Endothelial cell of umbilical vein (primary cell): Measurements from ENCODE around the gene WDR4.

Source experiments
- CTCF ChIP-seq, 2 donors: IDR thresholded peaks; 1 replicate in 1 of 2; 2 replicates in 1 of 2; pipeline ENCODE4 v1.5.1; 2011; ENCODE audit warnings: low read length in 2 of 2, mild to moderate bottlenecking in 2 of 2, moderate library complexity in 2 of 2, control low read depth in 1 of 2, inconsistent platforms in 1 of 2, low read depth in 1 of 2; ENCODE audit not compliant: insufficient read depth in 1 of 2; ENCODE audit errors: extremely low read depth in 1 of 2
- JUN ChIP-seq: IDR thresholded peaks from 2 replicates; pipeline ENCODE4 v1.6.1; 2011; ENCODE audit warnings: borderline replicate concordance, low read depth; ENCODE audit not compliant: insufficient read length, insufficient read depth
- POLR2A ChIP-seq: IDR thresholded peaks from 2 replicates; pipeline ENCODE4 v1.6.1; 2012; ENCODE audit warnings: low read depth, mild to moderate bottlenecking, control low read depth, low read length

- TF ChIP-seq CTCF (IDR thresholded peaks at IDR 0.05; ENCODE audit: extremely low read depth in 1 of 2, insufficient read depth in 1 of 2, low read depth in 1 of 2, low read length in 2 of 2), result no peak
- TF ChIP-seq POLR2A, result no peak
- no peak for TF ChIP-seq JUN
Measured at GRCh38 chr21:42860345-42860744, 19.0 kb downstream of the WDR4 start.
